CD4-positive, alpha-beta T cell treated with Interleukin-12 subunit alpha and Interleukin-12 subunit beta, for 1 hour (primary cell): ENCODE data around the gene RPS14.
A peak's percentile ranks its signal among the peaks of the same experiment; 100 is the strongest.
"Not testable (repeated sequence)": the region's sequence is repeated elsewhere in the genome, so short reads cannot be mapped to it uniquely, and the experiment has no call there.

Source experiments
- DNase-seq: peaks from one replicate; pipeline ENCODE4 v3.0.0-alpha.2; 2020

Gene RPS14

GRCh38 chr5:150479416-150479815, 29.9 kb upstream of the RPS14 start:
- DNase-seq: no peak

- DNase-seq: not testable (repeated sequence)
These were observed 27.0 kb upstream of the RPS14 start for GRCh38 chr5:150476568-150476967.

- DNase-seq: no peak
These were observed 24.3 kb upstream of the RPS14 start for GRCh38 chr5:150473673-150474358.

GRCh38 chr5:150469718-150470469, 20.4 kb upstream of the RPS14 start:
- DNase-seq: no peak

- no peak for DNase-seq
These were observed 18.7 kb upstream of the RPS14 start for GRCh38 chr5:150468206-150468605.

GRCh38 chr5:150465927-150466326, 16.4 kb upstream of the RPS14 start:
- no peak for DNase-seq

GRCh38 chr5:150464554-150465012, 15.0 kb upstream of the RPS14 start:
- no peak for DNase-seq

GRCh38 chr5:150461231-150461630, 11.7 kb upstream of the RPS14 start:
- DNase-seq: no peak

GRCh38 chr5:150460781-150461180, 11.2 kb upstream of the RPS14 start:
- no peak for DNase-seq

GRCh38 chr5:150458802-150459557, 9.4 kb upstream of the RPS14 start:
- DNase-seq: peak; percentile 87

- DNase-seq: no peak
These were observed 8.2 kb upstream of the RPS14 start for GRCh38 chr5:150457562-150458240.

GRCh38 chr5:150457121-150457520, 7.6 kb upstream of the RPS14 start:
- DNase-seq: no peak

- DNase-seq: no peak
These were observed 5.1 kb upstream of the RPS14 start for GRCh38 chr5:150454492-150455229.

- not testable (repeated sequence) for DNase-seq
These were observed 4.5 kb upstream of the RPS14 start for GRCh38 chr5:150454027-150454426.

- DNase-seq: no peak
These were observed 3.4 kb upstream of the RPS14 start for GRCh38 chr5:150452914-150453313.

- DNase-seq: no peak
These were observed 2.1 kb upstream of the RPS14 start for GRCh38 chr5:150451594-150451993.

- no peak for DNase-seq
These were observed 505 bp downstream of the RPS14 start for GRCh38 chr5:150448952-150449516.

GRCh38 chr5:150448334-150448733, 1.2 kb downstream of the RPS14 start:
- DNase-seq: no peak

- no peak for DNase-seq
These were observed 2.4 kb downstream of the RPS14 start for GRCh38 chr5:150447188-150447587.

GRCh38 chr5:150446583-150446982, 3.0 kb downstream of the RPS14 start:
- DNase-seq: no peak

- no peak for DNase-seq
These were observed 3.5 kb downstream of the RPS14 start for GRCh38 chr5:150446088-150446487.

GRCh38 chr5:150444770-150445169, 4.8 kb downstream of the RPS14 start:
- no peak for DNase-seq
